ENCODE measurements around the gene PTH1R. TPM values are rescaled to one million over a fixed set of nuclear protein-coding genes. Genes with fewer than 3 reads are reported as not detected.
A peak's percentile ranks its signal among the peaks of the same experiment; 100 is the strongest.

The PTH1R gene
- polyA plus RNA-seq, 1 experiment, result 2.1 TPM

DNA sequence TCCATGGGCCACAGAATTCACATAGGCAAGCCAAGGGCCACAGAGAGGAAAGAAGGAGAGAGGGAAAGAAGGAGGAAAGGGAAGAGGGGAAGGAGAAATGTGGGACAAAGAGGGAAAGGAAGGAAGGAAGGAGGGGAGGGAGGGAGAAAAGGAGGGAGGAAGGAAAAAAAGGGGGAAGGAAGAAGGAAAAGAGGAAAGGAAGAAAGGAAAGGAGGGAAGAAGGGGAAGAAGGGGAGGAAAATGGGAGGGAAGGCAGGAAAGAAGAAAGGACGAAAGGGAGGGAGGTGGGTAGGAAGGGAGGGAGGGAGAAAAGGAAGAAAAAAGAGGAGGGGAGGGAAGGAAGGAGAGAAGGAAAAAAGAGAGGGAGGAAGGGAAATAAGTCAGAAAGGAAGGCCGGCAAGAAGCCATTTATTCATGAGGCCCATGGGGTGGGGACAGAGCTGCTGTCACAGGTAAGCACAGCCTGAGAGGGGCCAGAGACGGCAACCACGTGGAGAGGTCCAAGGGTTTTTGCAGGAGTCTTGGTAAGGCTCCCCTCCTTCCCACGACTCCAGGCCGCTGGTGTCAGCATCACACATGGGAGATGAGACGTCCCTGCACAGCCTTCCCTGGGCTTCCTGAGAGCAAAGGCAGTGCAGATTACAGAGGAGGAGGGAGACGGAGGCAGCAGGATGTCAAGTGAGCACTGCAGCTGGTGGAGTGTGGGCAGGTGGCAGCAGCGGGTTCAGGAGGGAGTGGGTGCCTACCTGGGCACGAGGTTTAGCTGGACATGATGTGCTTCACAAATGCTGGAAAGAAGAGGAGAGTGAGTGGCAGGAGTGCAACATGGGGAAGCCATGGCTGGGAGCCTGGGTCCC lies 19.8 kb upstream of the PTH1R start:
- CTCF ChIA-PET, result interaction anchor here (0.9 to 1.4 kb wide), 4 partner anchors 9 to 152 kb away, joined by 3 to 13 read pairs (median 4); no protein-coding TSS in a partner anchor
- no peak for TF ChIP-seq CTCF (IDR thresholded peaks at IDR 0.05; ENCODE audit: insufficient read depth, low read depth, low read length)
- Histone ChIP-seq H3K4me3 (ENCODE audit: low read depth, low read length) (no peak overlapping the region), H3K36me3 (ENCODE audit: control insufficient read depth, insufficient read depth, low read length) (no peaks in the 10 kb centered on the region), H3K27me3 (ENCODE audit: control insufficient read depth, insufficient read depth, low read length) (peaks cover 6% of the 10 kb centered on the region)
- POLR2A ChIA-PET, result no interaction called here
- DNase-seq (ENCODE audit: low read depth), result no peak

- no peak for TF ChIP-seq CTCF (IDR thresholded peaks at IDR 0.05; ENCODE audit: insufficient read depth, low read depth, low read length)
- CTCF ChIA-PET, result interaction anchor here (1.7 to 2.0 kb wide), 2 partner anchors 13 to 51 kb away, joined by 4 to 8 read pairs; no protein-coding TSS in a partner anchor
- H3K36me3 ChIP-seq (ENCODE audit: control insufficient read depth, insufficient read depth, low read length), result no peaks in the 10 kb centered on the region
- POLR2A ChIA-PET, result no interaction called here
- no peak for DNase-seq (ENCODE audit: low read depth)
- peaks cover 6% of the 10 kb centered on the region for H3K27me3 ChIP-seq (ENCODE audit: control insufficient read depth, insufficient read depth, low read length)
- no peak overlapping the region for H3K4me3 ChIP-seq (ENCODE audit: low read depth, low read length)
Measured at GRCh38 chr3:46858456-46858855, 19.1 kb upstream of the PTH1R start.

GRCh38 chr3:46859001-46859710 lies 18.4 kb upstream of the PTH1R start:
- CTCF ChIA-PET, result interaction anchor here (0.8 to 2.0 kb wide), 8 partner anchors 9 to 151 kb away, joined by 3 to 18 read pairs (median 4); no protein-coding TSS in a partner anchor
- TF ChIP-seq CTCF (IDR thresholded peaks at IDR 0.05; ENCODE audit: insufficient read depth, low read depth, low read length), result no peak
- no peaks in the 10 kb centered on the region for H3K36me3 ChIP-seq (ENCODE audit: control insufficient read depth, insufficient read depth, low read length)
- H3K4me3 ChIP-seq (ENCODE audit: low read depth, low read length), result no peak overlapping the region
- no peak for DNase-seq (ENCODE audit: low read depth)
- H3K27me3 ChIP-seq (ENCODE audit: control insufficient read depth, insufficient read depth, low read length), result peaks cover 6% of the 10 kb centered on the region
- POLR2A ChIA-PET, result no interaction called here

GRCh38 chr3:46860017-46860809 lies 17.3 kb upstream of the PTH1R start:
- Histone ChIP-seq H3K4me3 (ENCODE audit: low read depth, low read length) (no peak overlapping the region), H3K36me3 (ENCODE audit: control insufficient read depth, insufficient read depth, low read length) (no peaks in the 10 kb centered on the region), H3K27me3 (ENCODE audit: control insufficient read depth, insufficient read depth, low read length) (peaks cover 6% of the 10 kb centered on the region)
- DNase-seq (ENCODE audit: low read depth), result no peak
- TF ChIP-seq CTCF (IDR thresholded peaks at IDR 0.05; ENCODE audit: insufficient read depth, low read depth, low read length), result peak; percentile 49
- ChIA-PET CTCF (interaction anchor here (0.8 to 2.0 kb wide), 8 partner anchors 9 to 152 kb away, joined by 3 to 18 read pairs (median 4); no protein-coding TSS in a partner anchor), POLR2A (no interaction called here)
